Fibroblast of lung (primary cell): ENCODE data around the gene IFI44L. TPM values are rescaled to one million over a fixed set of nuclear protein-coding genes. Genes with fewer than 3 reads are reported as not detected.

ENCODE experiments used
- DNase-seq, 2 donors: peaks; one replicate each; pipeline versions ENCODE4 v3.0.0 to v3.0.0-alpha.2; 2010; ENCODE audit warnings: low read depth in 2 of 2
- H2AFZ ChIP-seq: 2 replicates; pipeline ENCODE4 v1.5.1; 2012; ENCODE audit warnings: low read length, control low read depth, inconsistent platforms
- H3K27ac ChIP-seq: 2 replicates; pipeline ENCODE4 v1.5.1; 2011; ENCODE audit warnings: low read length, control low read depth; ENCODE audit not compliant: insufficient read depth
- H3K27me3 ChIP-seq: 2 replicates; pipeline ENCODE4 v1.5.1; 2011; ENCODE audit warnings: mild to moderate bottlenecking, low read length; ENCODE audit not compliant: control insufficient read depth, insufficient read depth
- H3K36me3 ChIP-seq: 2 replicates; pipeline ENCODE4 v1.5.1; 2011; ENCODE audit warnings: low read length; ENCODE audit not compliant: control insufficient read depth, insufficient read depth
- H3K4me1 ChIP-seq: 2 replicates; pipeline ENCODE4 v1.5.1; 2011; ENCODE audit warnings: low read length; ENCODE audit not compliant: control insufficient read depth, insufficient read depth; ENCODE audit errors: extremely low read depth
- H3K4me2 ChIP-seq: 2 replicates; pipeline ENCODE4 v1.5.1; 2011; ENCODE audit warnings: low read length, control low read depth; ENCODE audit not compliant: insufficient read depth; ENCODE audit errors: extremely low read depth
- H3K4me3 ChIP-seq, 4 experiments: fragments of 200-600 bp in 1 of 4; sonication (generic) in 1 of 4; replicated peaks in 1 of 4; 2 replicates each; pipeline ENCODE4 v1.5.1; 2011 to 2016; ENCODE audit warnings: low read length in 4 of 4, low read depth in 3 of 4, mild to moderate bottlenecking in 3 of 4, control low read depth in 2 of 4, inconsistent platforms in 1 of 4, mixed read lengths in 1 of 4; ENCODE audit not compliant: insufficient read depth in 1 of 4; ENCODE audit errors: control extremely low read depth in 1 of 4
- H3K79me2 ChIP-seq: 2 replicates; pipeline ENCODE4 v1.5.1; 2012; ENCODE audit warnings: mild to moderate bottlenecking, low read length, inconsistent platforms; ENCODE audit not compliant: control insufficient read depth, insufficient read depth
- H3K9ac ChIP-seq: 2 replicates; pipeline ENCODE4 v1.5.1; 2011; ENCODE audit warnings: mild to moderate bottlenecking, low read length, control low read depth; ENCODE audit not compliant: insufficient read depth
- H3K9me3 ChIP-seq: 2 replicates; pipeline ENCODE4 v1.5.1; 2012; ENCODE audit warnings: low read depth, low read length; ENCODE audit not compliant: control insufficient read depth, insufficient read depth
- H4K20me1 ChIP-seq: 2 replicates; pipeline ENCODE4 v1.5.1; 2011; ENCODE audit warnings: low read length; ENCODE audit not compliant: control insufficient read depth, insufficient read depth; ENCODE audit errors: extremely low read depth
- EZH2 ChIP-seq: IDR thresholded peaks from 2 replicates; pipeline ENCODE4 v1.5.1; 2012; ENCODE audit warnings: low read length, control low read depth, mild to moderate bottlenecking; ENCODE audit errors: missing control alignments
- polyA plus RNA-seq, 2 donors: library from polyadenylated mRNA; depleted of rRNA in 1 of 2; stranded (reverse) in 1 of 2; unstranded in 1 of 2; fragments of >200 nt; gene quantifications; 2 replicates each; pipeline ENCODE4 v1.2.1, GENCODE V29; 2011 to 2012; ENCODE audit warnings: missing spikeins in 1 of 2
- total RNA-seq: library from RNA; depleted of rRNA; stranded (reverse); fragments of >200 nt; gene quantifications from 2 replicates; pipeline ENCODE4 v1.2.1, GENCODE V29; 2014
- TF ChIP-seq, protein P1 (sequence below), 2 donors: IDR thresholded peaks in 1 of 2; conservative IDR thresholded peaks in 1 of 2; 1 replicate in 1 of 2; 2 replicates in 1 of 2; pipeline ENCODE4 v1.5.1; 2011 to 2012; ENCODE audit warnings: low read length in 2 of 2, control low read depth in 1 of 2, inconsistent platforms in 1 of 2, low read depth in 1 of 2, mild to moderate bottlenecking in 1 of 2

Gene IFI44L
- total and polyA plus RNA-seq, 2 donors (not counting 1 experiment from before 2014, with no cell fraction given), result 0.59 to 2.1 TPM

DNA sequence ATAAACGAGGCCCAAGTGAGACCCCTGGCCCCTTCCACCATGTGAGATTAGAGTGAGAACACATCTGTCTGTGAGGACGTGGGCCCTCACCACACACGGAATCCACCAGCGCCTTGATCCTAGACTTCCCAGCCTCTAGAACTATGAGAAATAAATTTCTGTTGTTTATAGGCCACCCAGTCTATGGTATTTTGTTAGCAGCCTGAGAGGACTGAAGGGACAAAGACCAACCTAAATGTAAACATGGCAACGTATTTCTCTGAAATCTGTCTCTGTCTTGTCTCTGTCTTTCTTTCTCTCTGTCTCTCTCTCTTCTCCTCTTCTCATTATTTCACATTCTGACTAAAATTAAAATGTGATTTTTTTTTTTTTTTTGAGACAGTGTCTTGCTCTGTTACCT, 15.6 kb upstream of the IFI44L start:
- H3K4me2 ChIP-seq, result no peak overlapping the region
- H3K4me1 ChIP-seq, result no peaks in the 10 kb centered on the region
- H3K9me3 ChIP-seq, result no peaks in the 10 kb centered on the region
- DNase-seq, result no peak
- H4K20me1 ChIP-seq, result no peaks in the 10 kb centered on the region
- H3K4me3 ChIP-seq, result no peak overlapping the region
- H3K9ac ChIP-seq, result no peak overlapping the region
- no peak overlapping the region for H2AFZ ChIP-seq
- no peaks in the 10 kb centered on the region for H3K79me2 ChIP-seq
- no peaks in the 10 kb centered on the region for H3K36me3 ChIP-seq
- H3K27me3 ChIP-seq, result no peaks in the 10 kb centered on the region
- TF ChIP-seq, protein P1, sequence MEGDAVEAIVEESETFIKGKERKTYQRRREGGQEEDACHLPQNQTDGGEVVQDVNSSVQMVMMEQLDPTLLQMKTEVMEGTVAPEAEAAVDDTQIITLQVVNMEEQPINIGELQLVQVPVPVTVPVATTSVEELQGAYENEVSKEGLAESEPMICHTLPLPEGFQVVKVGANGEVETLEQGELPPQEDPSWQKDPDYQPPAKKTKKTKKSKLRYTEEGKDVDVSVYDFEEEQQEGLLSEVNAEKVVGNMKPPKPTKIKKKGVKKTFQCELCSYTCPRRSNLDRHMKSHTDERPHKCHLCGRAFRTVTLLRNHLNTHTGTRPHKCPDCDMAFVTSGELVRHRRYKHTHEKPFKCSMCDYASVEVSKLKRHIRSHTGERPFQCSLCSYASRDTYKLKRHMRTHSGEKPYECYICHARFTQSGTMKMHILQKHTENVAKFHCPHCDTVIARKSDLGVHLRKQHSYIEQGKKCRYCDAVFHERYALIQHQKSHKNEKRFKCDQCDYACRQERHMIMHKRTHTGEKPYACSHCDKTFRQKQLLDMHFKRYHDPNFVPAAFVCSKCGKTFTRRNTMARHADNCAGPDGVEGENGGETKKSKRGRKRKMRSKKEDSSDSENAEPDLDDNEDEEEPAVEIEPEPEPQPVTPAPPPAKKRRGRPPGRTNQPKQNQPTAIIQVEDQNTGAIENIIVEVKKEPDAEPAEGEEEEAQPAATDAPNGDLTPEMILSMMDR (conservative IDR thresholded peaks at IDR 0.05 in 1 of 2, IDR thresholded peaks at IDR 0.05 in 1 of 2; ENCODE audit: low read depth in 1 of 2, low read length in 2 of 2), result no peak
- TF ChIP-seq EZH2, result no peak
- H3K27ac ChIP-seq, result no peak overlapping the region

DNA sequence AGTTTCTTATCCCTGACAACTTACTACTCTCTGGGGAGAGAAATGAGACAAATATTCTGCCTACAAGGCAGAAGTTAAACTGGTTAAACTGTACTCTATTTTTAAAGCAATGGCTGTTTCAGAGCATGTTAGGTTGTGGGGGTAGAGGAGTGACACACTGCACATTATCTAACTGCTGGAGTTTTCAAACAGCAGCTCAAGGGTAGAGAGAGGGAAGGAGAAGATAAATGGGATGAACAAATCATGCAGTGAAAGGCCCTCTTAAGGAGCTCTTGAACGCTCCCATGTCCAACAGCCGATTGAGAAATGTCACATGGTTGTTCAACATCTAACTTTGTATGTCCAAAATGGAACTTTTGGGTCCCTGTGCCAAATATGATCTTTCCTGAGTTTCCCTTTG, 14.0 kb upstream of the IFI44L start:
- TF ChIP-seq EZH2, result no peak
- TF ChIP-seq, protein P1 (conservative IDR thresholded peaks at IDR 0.05 in 1 of 2, IDR thresholded peaks at IDR 0.05 in 1 of 2; ENCODE audit: low read depth in 1 of 2, low read length in 2 of 2), result no peak
- H2AFZ ChIP-seq, result peak overlapping the region; percentile 51
- H3K9me3 ChIP-seq, result no peaks in the 10 kb centered on the region
- no peak overlapping the region for H3K9ac ChIP-seq
- H3K27ac ChIP-seq, result no peak overlapping the region
- no peaks in the 10 kb centered on the region for H3K27me3 ChIP-seq
- no peaks in the 10 kb centered on the region for H3K4me1 ChIP-seq
- H3K36me3 ChIP-seq, result no peaks in the 10 kb centered on the region
- no peak overlapping the region for H3K4me3 ChIP-seq
- no peak overlapping the region for H3K4me2 ChIP-seq
- H4K20me1 ChIP-seq, result no peaks in the 10 kb centered on the region
- H3K79me2 ChIP-seq, result no peaks in the 10 kb centered on the region
- no peak for DNase-seq

DNA sequence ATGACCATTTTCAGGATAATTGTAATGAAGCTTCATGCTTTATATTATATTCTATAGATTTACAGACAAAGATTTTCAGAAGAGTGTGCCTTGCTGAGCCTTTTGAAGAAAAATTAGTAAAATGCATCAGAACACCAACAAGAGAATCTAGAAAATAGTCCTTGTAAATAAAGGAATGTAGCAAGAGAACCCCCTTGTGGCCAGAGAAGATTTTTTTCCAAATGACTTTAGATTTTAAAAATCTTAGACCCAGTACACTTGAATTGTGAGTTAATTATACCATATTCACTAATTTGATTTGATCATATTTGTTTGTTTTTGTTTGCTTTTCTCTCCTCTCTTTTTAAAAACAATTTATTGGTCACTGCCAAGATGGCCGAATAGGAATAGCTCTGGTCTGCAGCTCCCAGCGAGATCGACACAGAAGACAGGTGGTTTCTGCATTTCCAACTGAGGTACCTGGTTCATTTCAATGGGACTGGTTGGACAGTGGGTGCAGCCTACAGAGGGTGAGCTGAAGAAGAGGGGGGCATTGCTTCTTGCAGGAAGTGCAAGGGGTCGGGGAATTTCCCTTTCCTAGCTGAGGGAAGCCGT, 12.8 kb upstream of the IFI44L start:
- Histone ChIP-seq H3K4me2 (no peak overlapping the region), H3K9ac (no peak overlapping the region), H3K4me3 (no peak overlapping the region), H4K20me1 (no peaks in the 10 kb centered on the region), H3K9me3 (no peaks in the 10 kb centered on the region), H3K27me3 (no peaks in the 10 kb centered on the region), H2AFZ (no peak overlapping the region), H3K4me1 (no peaks in the 10 kb centered on the region), H3K79me2 (no peaks in the 10 kb centered on the region), H3K36me3 (no peaks in the 10 kb centered on the region), H3K27ac (no peak overlapping the region)
- peak; percentile 20 to 72 for DNase-seq
- no peak for TF ChIP-seq EZH2
- TF ChIP-seq, protein P1 (conservative IDR thresholded peaks at IDR 0.05 in 1 of 2, IDR thresholded peaks at IDR 0.05 in 1 of 2; ENCODE audit: low read depth in 1 of 2, low read length in 2 of 2), result peak; percentile 5 to 37
